Muscle layer of duodenum (tissue), 2 donors: Measurements from ENCODE around the gene B4GALT5.

ENCODE experiments used
- H3K27ac ChIP-seq: one replicate; pipeline ENCODE4 v1.7.0; 2013; ENCODE audit warnings: mild to moderate bottlenecking, low read length
- H3K27me3 ChIP-seq: one replicate; pipeline ENCODE4 v1.7.0; 2013; ENCODE audit warnings: low read depth, mild to moderate bottlenecking, control low read depth, low read length
- H3K36me3 ChIP-seq, 2 donors: one replicate each; pipeline ENCODE4 v1.7.0; 2013; ENCODE audit warnings: low read length in 2 of 2, control low read depth in 1 of 2, mild to moderate bottlenecking in 1 of 2; ENCODE audit not compliant: insufficient read depth in 2 of 2, control insufficient read depth in 1 of 2
- H3K4me1 ChIP-seq, 2 donors: one replicate each; pipeline ENCODE4 v1.7.0; 2013; ENCODE audit warnings: low read length in 2 of 2, mild to moderate bottlenecking in 2 of 2, control low read depth in 1 of 2, moderate library complexity in 1 of 2; ENCODE audit not compliant: insufficient read depth in 2 of 2, control insufficient read depth in 1 of 2
- H3K4me3 ChIP-seq, 2 donors: one replicate each; pipeline ENCODE4 v1.7.0; 2013; ENCODE audit warnings: low read length in 2 of 2, low read depth in 1 of 2, mild to moderate bottlenecking in 1 of 2
- H3K9me3 ChIP-seq, 2 donors: one replicate each; pipeline ENCODE4 v1.7.0; 2013; ENCODE audit warnings: low read length in 2 of 2, control low read depth in 1 of 2, mild to moderate bottlenecking in 1 of 2; ENCODE audit not compliant: control insufficient read depth in 1 of 2
- donor health status: healthy.

Gene B4GALT5

GRCh38 chr20:49646126-49646525 is 67.6 kb downstream of the B4GALT5 start:
- Histone ChIP-seq H3K9me3 (no peaks in the 10 kb centered on the region), H3K27me3 (no peaks in the 10 kb centered on the region), H3K4me3 (no peak overlapping the region), H3K36me3 (peaks cover 49 to 63% of the 10 kb centered on the region in 2 donors), H3K27ac (no peak overlapping the region), H3K4me1 (peaks cover 0 to 8% of the 10 kb centered on the region in 2 donors)

GRCh38 chr20:49644980-49645565 is 68.6 kb downstream of the B4GALT5 start:
- Histone ChIP-seq H3K9me3 (no peaks in the 10 kb centered on the region), H3K4me1 (peaks cover 0 to 8% of the 10 kb centered on the region in 2 donors), H3K27me3 (no peaks in the 10 kb centered on the region), H3K36me3 (peaks cover 53 to 74% of the 10 kb centered on the region in 2 donors), H3K4me3 (no peak overlapping the region), H3K27ac (no peak overlapping the region)

- peaks cover 0 to 8% of the 10 kb centered on the region in 2 donors for H3K4me1 ChIP-seq
- H3K36me3 ChIP-seq = peaks cover 57 to 74% of the 10 kb centered on the region in 2 donors
- H3K4me3 ChIP-seq = no peak overlapping the region
- no peak overlapping the region for H3K27ac ChIP-seq
- H3K27me3 ChIP-seq = no peaks in the 10 kb centered on the region
- no peaks in the 10 kb centered on the region for H3K9me3 ChIP-seq
Observed at GRCh38 chr20:49642816-49643215, 70.9 kb downstream of the B4GALT5 start.

GRCh38 chr20:49641683-49642656 is 71.7 kb downstream of the B4GALT5 start:
- H3K9me3 ChIP-seq = no peaks in the 10 kb centered on the region
- H3K27ac ChIP-seq = no peak overlapping the region
- peaks cover 49 to 68% of the 10 kb centered on the region in 2 donors for H3K36me3 ChIP-seq

GRCh38 chr20:49637046-49637637 is 76.5 kb downstream of the B4GALT5 start:
- Histone ChIP-seq H3K27ac (no peak overlapping the region), H3K27me3 (no peaks in the 10 kb centered on the region), H3K36me3 (peaks cover 19 to 46% of the 10 kb centered on the region in 2 donors), H3K9me3 (no peaks in the 10 kb centered on the region), H3K4me1 (peaks cover 11 to 24% of the 10 kb centered on the region in 2 donors), H3K4me3 (no peak overlapping the region)

More at GRCh38 chr20:49641683-49642656, 71.7 kb downstream of the B4GALT5 start:
- peaks cover 0 to 8% of the 10 kb centered on the region in 2 donors for H3K4me1 ChIP-seq
- H3K27me3 ChIP-seq = no peaks in the 10 kb centered on the region
- H3K4me3 ChIP-seq = no peak overlapping the region

GRCh38 chr20:49636447-49636846 is 77.2 kb downstream of the B4GALT5 start:
- H3K27ac ChIP-seq = no peak overlapping the region

GRCh38 chr20:49635866-49636265 is 77.8 kb downstream of the B4GALT5 start:
- H3K27ac ChIP-seq = no peak overlapping the region
- no peak overlapping the region for H3K4me3 ChIP-seq
- H3K4me1 ChIP-seq = peaks cover 11 to 33% of the 10 kb centered on the region in 2 donors
- H3K27me3 ChIP-seq = no peaks in the 10 kb centered on the region
- no peaks in the 10 kb centered on the region for H3K9me3 ChIP-seq
- peaks cover 9 to 33% of the 10 kb centered on the region in 2 donors for H3K36me3 ChIP-seq

More at GRCh38 chr20:49636447-49636846, 77.2 kb downstream of the B4GALT5 start:
- H3K9me3 ChIP-seq = no peaks in the 10 kb centered on the region
- no peak overlapping the region for H3K4me3 ChIP-seq
- peaks cover 14 to 39% of the 10 kb centered on the region in 2 donors for H3K36me3 ChIP-seq
- H3K4me1 ChIP-seq = peaks cover 11 to 29% of the 10 kb centered on the region in 2 donors
- H3K27me3 ChIP-seq = no peaks in the 10 kb centered on the region

- H3K9me3 ChIP-seq = no peaks in the 10 kb centered on the region
- H3K4me1 ChIP-seq = peaks cover 11 to 33% of the 10 kb centered on the region in 2 donors
- peaks cover 8 to 26% of the 10 kb centered on the region in 2 donors for H3K36me3 ChIP-seq
- H3K4me3 ChIP-seq = no peak overlapping the region
- H3K27ac ChIP-seq = no peak overlapping the region
- no peaks in the 10 kb centered on the region for H3K27me3 ChIP-seq
Observed at GRCh38 chr20:49635166-49635565, 78.5 kb downstream of the B4GALT5 start.

- Histone ChIP-seq H3K27me3 (no peaks in the 10 kb centered on the region), H3K4me1 (peaks cover 11 to 33% of the 10 kb centered on the region in 2 donors), H3K36me3 (peaks cover 0 to 17% of the 10 kb centered on the region in 2 donors), H3K27ac (no peak overlapping the region), H3K4me3 (no peak overlapping the region), H3K9me3 (no peaks in the 10 kb centered on the region)
Observed at GRCh38 chr20:49634116-49634515, 79.6 kb downstream of the B4GALT5 start.

GRCh38 chr20:49633643-49634042 is 80.0 kb downstream of the B4GALT5 start:
- H3K36me3 ChIP-seq = peaks cover 0 to 17% of the 10 kb centered on the region in 2 donors
- peaks cover 0 to 3% of the 10 kb centered on the region in 2 donors for H3K9me3 ChIP-seq
- peaks cover 11 to 33% of the 10 kb centered on the region in 2 donors for H3K4me1 ChIP-seq
- H3K27ac ChIP-seq = no peak overlapping the region
- H3K27me3 ChIP-seq = no peaks in the 10 kb centered on the region
- no peak overlapping the region for H3K4me3 ChIP-seq

GRCh38 chr20:49633023-49633422 is 80.7 kb downstream of the B4GALT5 start:
- Histone ChIP-seq H3K36me3 (peaks cover 0 to 13% of the 10 kb centered on the region in 2 donors), H3K4me1 (peaks cover 11 to 33% of the 10 kb centered on the region in 2 donors), H3K27ac (no peak overlapping the region), H3K9me3 (peaks cover 0 to 4% of the 10 kb centered on the region in 2 donors), H3K27me3 (no peaks in the 10 kb centered on the region), H3K4me3 (no peak overlapping the region)
